Kidney (tissue), 14 donors: ENCODE measurements around the gene MAGEB2. TPM values are rescaled to one million over a fixed set of nuclear protein-coding genes. Genes with fewer than 3 reads are reported as not detected.

ENCODE experiments used
- DNase-seq, 5 donors: peaks; one replicate each; pipeline ENCODE4 v3.0.0-alpha.2; 2013 to 2020
- FAIRE-seq: peaks from 2 replicates; lab custom pipeline; 2012; peaks lifted over from hg19 to GRCh38; lab: Jason Lieb, UNC
- H3K27ac ChIP-seq, 2 donors: one replicate each; pipeline ENCODE4 v1.7.0; 2013; ENCODE audit warnings: low read depth in 2 of 2, low read length in 2 of 2, inconsistent platforms in 1 of 2
- H3K27me3 ChIP-seq: one replicate; pipeline ENCODE4 v1.7.1; 2013; ENCODE audit warnings: low read length, inconsistent platforms; ENCODE audit not compliant: control insufficient read depth, insufficient read depth
- H3K36me3 ChIP-seq, 3 donors: one replicate each; pipeline versions ENCODE4 v1.7.0 to v1.7.1; 2013; ENCODE audit warnings: low read length in 3 of 3, control low read depth in 1 of 3, inconsistent platforms in 1 of 3; ENCODE audit not compliant: insufficient read depth in 3 of 3, control insufficient read depth in 2 of 3
- H3K4me1 ChIP-seq, 3 donors: one replicate each; pipeline versions ENCODE4 v1.7.0 to v1.7.1; 2013; ENCODE audit warnings: low read length in 3 of 3, inconsistent platforms in 1 of 3, low read depth in 1 of 3; ENCODE audit not compliant: control insufficient read depth in 2 of 3, insufficient read depth in 2 of 3
- H3K4me3 ChIP-seq, 3 donors: one replicate each; pipeline versions ENCODE4 v1.7.0 to v1.8.1; 2013; ENCODE audit warnings: low read length in 3 of 3, control low read depth in 1 of 3, inconsistent platforms in 1 of 3
- H3K9ac ChIP-seq, 3 donors: one replicate each; pipeline versions ENCODE4 v1.7.0 to v1.7.1; 2013; ENCODE audit warnings: low read length in 3 of 3, control low read depth in 1 of 3, inconsistent platforms in 1 of 3
- H3K9me3 ChIP-seq, 3 donors: one replicate each; pipeline versions ENCODE4 v1.7.0 to v1.7.1; 2013; ENCODE audit warnings: low read length in 3 of 3, control low read depth in 1 of 3, inconsistent platforms in 1 of 3; ENCODE audit not compliant: control insufficient read depth in 2 of 3, insufficient read depth in 1 of 3
- intact Hi-C: fragments of 100-400 bp; cut with DNase I; formaldehyde crosslinking; loops from one replicate; pipeline ENCODE4 v1.11.1; 2022
- polyA plus RNA-seq: library from polyadenylated mRNA; stranded (reverse); fragments of 350-450 nt; fragmentation: Illumina TruSeq; extraction: RNeasy Lipid Tissue Mini Kit (QIAGEN cat#74804); gene quantifications from one replicate; pipeline ENCODE4 v1.2.3, GENCODE V29; 2014; ENCODE audit warnings: low read depth, low replicate concordance; ENCODE audit not compliant: insufficient read depth
- total RNA-seq: library from RNA; stranded (reverse); fragmentation: NEBNext Ultra II Directional; extraction: Animal tissue kit (Norgen Biotek cat#: 25700); gene quantifications from one replicate; pipeline ENCODE4 v1.2.1, GENCODE V29; 2021
- TF ChIP-seq, protein P1 (sequence below): IDR thresholded peaks from 3 replicates; pipeline ENCODE4 v1.5.1; 2012; ENCODE audit warnings: mild to moderate bottlenecking, moderate library complexity, borderline replicate concordance; ENCODE audit not compliant: insufficient read depth; ENCODE audit errors: extremely low read depth
- donor health status: control.
- donor health status: control.
- donor health status: control.
- donor health status: control.
- donor health status: control.
- donor health status: DM: yes; HTN: yes; CAD: no.
- donor health status: Normal renal cell carcinoma (clear cell type).

Gene MAGEB2
- total and polyA plus RNA-seq, 2 donors from 2014 or later, result 0.16 TPM; not detected in 1

DNA sequence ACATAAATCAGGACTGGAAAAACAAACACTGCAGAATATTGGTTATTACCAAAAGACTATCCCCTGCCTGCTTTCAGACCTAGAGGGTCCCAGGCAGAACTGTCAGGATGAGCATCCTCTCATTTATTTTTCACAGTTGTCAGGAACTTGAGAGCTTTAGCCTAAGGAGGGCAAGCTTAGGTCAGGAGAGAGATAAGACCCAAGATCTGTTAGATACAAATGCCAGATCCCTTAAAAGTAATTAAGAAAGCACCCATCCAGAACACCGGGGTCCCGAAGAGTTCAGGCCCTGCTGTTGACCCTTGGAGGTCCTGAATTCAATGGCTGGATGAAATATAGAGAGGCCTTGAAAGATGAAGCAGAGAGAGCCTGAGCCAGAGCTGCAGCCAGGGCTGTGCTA lies 9.2 kb downstream of the MAGEB2 start:
- H3K27ac ChIP-seq, result no peak overlapping the region
- H3K27me3 ChIP-seq, result no peaks in the 10 kb centered on the region
- intact Hi-C loops, result no loop called here
- H3K9me3 ChIP-seq, result no peaks in the 10 kb centered on the region
- DNase-seq, result peak in 4 of 5 donors; percentile 10 to 46 (median 40)
- TF ChIP-seq, protein P1, sequence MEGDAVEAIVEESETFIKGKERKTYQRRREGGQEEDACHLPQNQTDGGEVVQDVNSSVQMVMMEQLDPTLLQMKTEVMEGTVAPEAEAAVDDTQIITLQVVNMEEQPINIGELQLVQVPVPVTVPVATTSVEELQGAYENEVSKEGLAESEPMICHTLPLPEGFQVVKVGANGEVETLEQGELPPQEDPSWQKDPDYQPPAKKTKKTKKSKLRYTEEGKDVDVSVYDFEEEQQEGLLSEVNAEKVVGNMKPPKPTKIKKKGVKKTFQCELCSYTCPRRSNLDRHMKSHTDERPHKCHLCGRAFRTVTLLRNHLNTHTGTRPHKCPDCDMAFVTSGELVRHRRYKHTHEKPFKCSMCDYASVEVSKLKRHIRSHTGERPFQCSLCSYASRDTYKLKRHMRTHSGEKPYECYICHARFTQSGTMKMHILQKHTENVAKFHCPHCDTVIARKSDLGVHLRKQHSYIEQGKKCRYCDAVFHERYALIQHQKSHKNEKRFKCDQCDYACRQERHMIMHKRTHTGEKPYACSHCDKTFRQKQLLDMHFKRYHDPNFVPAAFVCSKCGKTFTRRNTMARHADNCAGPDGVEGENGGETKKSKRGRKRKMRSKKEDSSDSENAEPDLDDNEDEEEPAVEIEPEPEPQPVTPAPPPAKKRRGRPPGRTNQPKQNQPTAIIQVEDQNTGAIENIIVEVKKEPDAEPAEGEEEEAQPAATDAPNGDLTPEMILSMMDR, result no peak
- H3K9ac ChIP-seq, result no peak overlapping the region
- no peak overlapping the region for H3K4me3 ChIP-seq
- FAIRE-seq, result no peak
- no peaks in the 10 kb centered on the region for H3K36me3 ChIP-seq
- H3K4me1 ChIP-seq, result no peaks in the 10 kb centered on the region

DNA sequence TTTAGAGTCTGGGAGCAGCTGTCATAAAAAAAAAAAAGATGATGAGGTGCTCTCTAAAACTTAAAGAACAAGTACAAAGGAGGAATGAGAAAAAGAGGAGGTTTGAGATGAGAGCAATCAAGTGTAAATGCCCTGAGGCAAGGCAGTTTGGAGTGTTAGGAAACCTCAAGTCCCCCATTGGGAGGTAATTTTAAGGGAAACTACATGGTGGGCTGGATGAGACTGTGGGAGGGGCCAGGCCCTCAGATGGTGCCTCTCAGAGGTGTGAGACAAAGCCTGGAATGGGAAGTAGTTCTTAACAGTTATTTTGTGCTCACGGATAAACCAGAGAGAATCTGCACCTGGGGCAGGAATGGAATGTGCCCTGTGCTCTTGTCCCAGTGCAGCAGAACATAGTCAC lies 13.2 kb downstream of the MAGEB2 start:
- no peak overlapping the region for H3K9ac ChIP-seq
- no peaks in the 10 kb centered on the region for H3K9me3 ChIP-seq
- intact Hi-C loops, result no loop called here
- no peaks in the 10 kb centered on the region for H3K36me3 ChIP-seq
- H3K27me3 ChIP-seq, result no peaks in the 10 kb centered on the region
- H3K4me3 ChIP-seq, result no peak overlapping the region
- H3K27ac ChIP-seq, result no peak overlapping the region
- TF ChIP-seq, protein P1, result no peak
- FAIRE-seq, result no peak
- H3K4me1 ChIP-seq, result no peaks in the 10 kb centered on the region
- no peak for DNase-seq

DNA sequence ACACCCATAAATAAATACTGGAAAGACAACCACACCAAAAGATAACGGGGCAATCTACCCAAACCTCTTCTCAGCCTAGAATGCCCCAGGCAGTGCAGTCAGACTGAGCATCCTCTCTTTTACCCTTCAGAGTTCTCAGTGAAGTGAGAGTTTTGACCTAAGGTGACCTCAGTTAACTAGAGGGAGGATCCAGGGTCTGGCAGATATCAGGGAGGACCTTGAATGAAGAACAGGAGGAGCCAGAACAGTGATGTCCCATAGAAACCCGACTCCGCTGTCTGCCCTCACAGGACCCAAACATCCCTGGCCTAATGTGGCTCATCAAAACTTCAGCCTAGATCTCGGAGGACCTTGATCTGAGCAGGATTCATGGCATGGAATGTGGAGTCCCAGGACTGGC lies 15.0 kb downstream of the MAGEB2 start, which contains the start of gene MAGEB3:
Gene MAGEB3 (plus strand): TSS at position 263 of the 400 bp plus-strand sequence. CDS start 5,268 bp downstream, outside the sequence.
- no peak for FAIRE-seq
- H3K4me3 ChIP-seq, result no peak within 1 kb of the TSS

More for the DNA sequence above, 15.0 kb downstream of the MAGEB2 start, which contains the start of gene MAGEB3:
- no peak within 1 kb of the TSS for H3K27ac ChIP-seq
- DNase-seq, result no peak
- TF ChIP-seq, protein P1, result no peak
- intact Hi-C loops, result no loop called here
- H3K36me3 ChIP-seq, result no peaks in the 10 kb centered on the region
- H3K9me3 ChIP-seq, result no peaks in the 10 kb centered on the region
- no peak within 1 kb of the TSS for H3K9ac ChIP-seq
- H3K27me3 ChIP-seq, result no peaks in the 10 kb centered on the region
- H3K4me1 ChIP-seq, result no peaks in the 10 kb centered on the region
